ENCODE data around the gene SYDE1. TPM values are rescaled to one million over a fixed set of nuclear protein-coding genes. Genes with fewer than 3 reads are reported as not detected.
"Not testable (repeated sequence)": the region's sequence is repeated elsewhere in the genome, so short reads cannot be mapped to it uniquely, and the experiment has no call there.

The SYDE1 gene
- total RNA-seq (1 to 10 TPM in 2 of 5 experiments, under 1 TPM in 2, not detected in 1; 0.41 to 2.1 (median 1.2) TPM), polyA plus RNA-seq (under 1 TPM; 0.12 to 0.15 TPM), total RNA-seq (1.1 reads per million)

GRCh38 chr19:15107061-15108010, at the start of gene SYDE1:
SYDE1 (plus strand) TSS chr19:15107401; CDS start chr19:15107434, 33 bp downstream.
- Histone ChIP-seq H3K9me3 (ENCODE audit: control insufficient read depth in 2 of 3, low read length in 3 of 3) (peaks cover 0 to 18% (median 3%) of the 10 kb centered on the region in 3 experiments), H3K27me3 (ENCODE audit: control insufficient read depth in 2 of 2, insufficient read depth in 2 of 2, low read length in 2 of 2) (no peaks in the 10 kb centered on the region), H3K27ac (ENCODE audit: low read depth, low read length) (no peak within 1 kb of the TSS), H3K4me3 (ENCODE audit: low read length) (peak within 1 kb of the TSS; percentile 27), H3K4me1 (ENCODE audit: control insufficient read depth in 2 of 2, insufficient read depth in 2 of 2, low read length in 2 of 2) (peaks cover 0 to 6% of the 10 kb centered on the region in 2 donors), H3K36me3 (ENCODE audit: control insufficient read depth in 2 of 3, insufficient read depth in 3 of 3, low read length in 3 of 3) (no peaks in the 10 kb centered on the region)
- H3K27me3 Mint-ChIP-seq, result peaks cover 0 to 22% (median 15%) of the 10 kb centered on the region in 5 donors
- ATAC-seq, result no peak
- peaks cover 4 to 31% (median 16%) of the 10 kb centered on the region in 11 donors for H3K9me3 Mint-ChIP-seq
- intact Hi-C loops (cut with micrococcal nuclease), result no loop called here
- DNase-seq, result peak in 1 of 9 donors; percentile 50
- H3K4me1 Mint-ChIP-seq, result peaks cover 6 to 21% (median 17%) of the 10 kb centered on the region in 7 donors
- peak within 1 kb of the TSS; percentile 67 to 86 (median 77) for H3K4me3 Mint-ChIP-seq
- H3K36me3 Mint-ChIP-seq, result peaks cover 5 to 18% (median 7%) of the 10 kb centered on the region in 5 donors
- CTCF ChIA-PET, result no interaction called here
- H3K27ac Mint-ChIP-seq, result peak within 1 kb of the TSS in 7 of 9 donors; percentile 1 to 75 (median 52)
- POLR2A ChIA-PET, result no interaction called here

- intact Hi-C loops (cut with micrococcal nuclease), result no loop called here
- CTCF ChIA-PET, result no interaction called here
- H3K27me3 Mint-ChIP-seq, result peaks cover 7 to 54% (median 50%) of the 10 kb centered on the region in 5 donors
Measured at GRCh38 chr19:15062036-15062435, 45.2 kb upstream of the SYDE1 start.

DNA sequence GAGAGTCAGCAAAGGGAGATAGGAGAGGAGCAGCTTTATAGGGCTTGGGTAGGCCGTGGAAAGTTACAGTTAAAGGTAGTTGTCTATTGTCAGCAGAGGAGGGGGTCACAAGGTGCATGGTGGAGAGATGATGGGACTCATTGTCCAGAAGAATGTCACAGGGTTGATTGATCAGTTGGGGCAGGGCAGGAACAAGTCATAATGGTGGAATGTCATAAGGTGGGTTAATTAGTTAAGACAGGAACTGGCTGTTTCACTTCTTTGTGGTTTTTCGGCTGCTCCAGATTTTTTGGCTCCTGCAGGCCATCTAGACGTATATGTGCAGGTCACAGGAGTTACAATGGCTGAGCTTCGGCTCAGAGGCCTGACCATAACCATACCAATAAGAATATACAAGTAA, 36.8 kb upstream of the SYDE1 start:
- H3K9me3 Mint-ChIP-seq; ATAC-seq; CTCF ChIA-PET; H3K36me3 ChIP-seq (ENCODE audit: control insufficient read depth in 2 of 3, insufficient read depth in 3 of 3, low read length in 3 of 3); intact Hi-C loops (cut with micrococcal nuclease); H3K4me1 Mint-ChIP-seq; POLR2A ChIA-PET; H3K9me3 ChIP-seq (ENCODE audit: control insufficient read depth in 2 of 3, low read length in 3 of 3); H3K27me3 ChIP-seq (ENCODE audit: control insufficient read depth in 2 of 2, insufficient read depth in 2 of 2, low read length in 2 of 2); H3K4me1 ChIP-seq (ENCODE audit: control insufficient read depth in 2 of 2, insufficient read depth in 2 of 2, low read length in 2 of 2); DNase-seq; H3K27ac Mint-ChIP-seq; H3K4me3 ChIP-seq (ENCODE audit: low read length); H3K27ac ChIP-seq (ENCODE audit: low read depth, low read length); H3K4me3 Mint-ChIP-seq; H3K36me3 Mint-ChIP-seq: not testable (repeated sequence)
- H3K27me3 Mint-ChIP-seq, result peaks cover 5 to 17% (median 13%) of the 10 kb centered on the region in 5 donors

More at GRCh38 chr19:15062036-15062435, 45.2 kb upstream of the SYDE1 start:
- no peaks in the 10 kb centered on the region for H3K9me3 ChIP-seq (ENCODE audit: control insufficient read depth in 2 of 3, low read length in 3 of 3)
- Mint-ChIP-seq H3K9me3 (peaks cover 1 to 16% (median 7%) of the 10 kb centered on the region in 11 donors), H3K36me3 (peaks cover 0 to 6% (median 0%) of the 10 kb centered on the region in 5 donors), H3K27ac (no peak overlapping the region), H3K4me1 (no peaks in the 10 kb centered on the region), H3K4me3 (no peak overlapping the region)
- H3K27me3 ChIP-seq (ENCODE audit: control insufficient read depth in 2 of 2, insufficient read depth in 2 of 2, low read length in 2 of 2), result no peaks in the 10 kb centered on the region
- H3K36me3 ChIP-seq (ENCODE audit: control insufficient read depth in 2 of 3, insufficient read depth in 3 of 3, low read length in 3 of 3), result no peaks in the 10 kb centered on the region
- H3K27ac ChIP-seq (ENCODE audit: low read depth, low read length), result no peak overlapping the region
- DNase-seq (no peak), ATAC-seq (no peak)
- H3K4me3 ChIP-seq (ENCODE audit: low read length), result no peak overlapping the region
- H3K4me1 ChIP-seq (ENCODE audit: control insufficient read depth in 2 of 2, insufficient read depth in 2 of 2, low read length in 2 of 2), result no peaks in the 10 kb centered on the region
- POLR2A ChIA-PET, result no interaction called here

- Histone ChIP-seq H3K4me3 (ENCODE audit: low read length) (no peak overlapping the region), H3K4me1 (ENCODE audit: control insufficient read depth in 2 of 2, insufficient read depth in 2 of 2, low read length in 2 of 2) (no peaks in the 10 kb centered on the region), H3K27ac (ENCODE audit: low read depth, low read length) (no peak overlapping the region), H3K36me3 (ENCODE audit: control insufficient read depth in 2 of 3, insufficient read depth in 3 of 3, low read length in 3 of 3) (no peaks in the 10 kb centered on the region), H3K9me3 (ENCODE audit: control insufficient read depth in 2 of 3, low read length in 3 of 3) (no peaks in the 10 kb centered on the region), H3K27me3 (ENCODE audit: control insufficient read depth in 2 of 2, insufficient read depth in 2 of 2, low read length in 2 of 2) (no peaks in the 10 kb centered on the region)
- H3K4me1 Mint-ChIP-seq, result no peaks in the 10 kb centered on the region
- intact Hi-C loops (cut with micrococcal nuclease), result no loop called here
- peaks cover 0 to 9% (median 2%) of the 10 kb centered on the region in 5 donors for H3K27me3 Mint-ChIP-seq
- ATAC-seq (no peak), DNase-seq (no peak)
- CTCF ChIA-PET, result no interaction called here
- POLR2A ChIA-PET, result no interaction called here
- no peaks in the 10 kb centered on the region for H3K9me3 Mint-ChIP-seq
- no peaks in the 10 kb centered on the region for H3K36me3 Mint-ChIP-seq
- no peak overlapping the region for H3K4me3 Mint-ChIP-seq
- H3K27ac Mint-ChIP-seq, result no peak overlapping the region
Measured at GRCh38 chr19:15072930-15073647, 34.1 kb upstream of the SYDE1 start.

GRCh38 chr19:15074371-15074770, 32.8 kb upstream of the SYDE1 start:
- POLR2A ChIA-PET, result no interaction called here
- Histone ChIP-seq H3K27me3 (ENCODE audit: control insufficient read depth in 2 of 2, insufficient read depth in 2 of 2, low read length in 2 of 2) (no peaks in the 10 kb centered on the region), H3K4me3 (ENCODE audit: low read length) (no peak overlapping the region), H3K27ac (ENCODE audit: low read depth, low read length) (no peak overlapping the region), H3K36me3 (ENCODE audit: control insufficient read depth in 2 of 3, insufficient read depth in 3 of 3, low read length in 3 of 3) (no peaks in the 10 kb centered on the region), H3K4me1 (ENCODE audit: control insufficient read depth in 2 of 2, insufficient read depth in 2 of 2, low read length in 2 of 2) (no peaks in the 10 kb centered on the region), H3K9me3 (ENCODE audit: control insufficient read depth in 2 of 3, low read length in 3 of 3) (no peaks in the 10 kb centered on the region)
- Mint-ChIP-seq H3K4me3 (no peak overlapping the region), H3K36me3 (no peaks in the 10 kb centered on the region), H3K27ac (no peak overlapping the region), H3K9me3 (no peaks in the 10 kb centered on the region), H3K27me3 (peaks cover 2 to 10% (median 4%) of the 10 kb centered on the region in 5 donors), H3K4me1 (no peaks in the 10 kb centered on the region)
- DNase-seq (no peak), ATAC-seq (no peak)
- intact Hi-C loops (cut with micrococcal nuclease), result no loop called here
- CTCF ChIA-PET, result interaction anchor here (0.9 kb wide), 1 partner anchor 14 kb away, joined by 3 read pairs; no protein-coding TSS in a partner anchor

DNA sequence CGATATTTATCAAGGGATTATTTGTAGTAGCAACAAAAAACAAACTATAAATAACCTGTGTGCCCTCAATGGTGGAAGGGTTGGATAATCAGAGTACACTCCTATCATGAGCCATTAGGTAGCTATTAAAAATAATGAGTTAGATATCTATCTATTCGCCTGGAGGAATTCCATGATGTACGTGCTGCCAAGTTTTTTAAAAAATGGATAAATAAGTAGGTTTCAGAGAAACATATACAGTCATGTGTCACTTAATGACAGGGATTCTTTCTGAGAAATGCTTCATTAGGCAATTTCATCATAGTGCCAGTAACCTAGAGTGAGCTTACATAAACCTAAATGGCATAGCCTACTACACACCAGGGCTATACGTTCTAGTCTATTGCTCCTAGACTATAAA, 31.4 kb upstream of the SYDE1 start:
- ChIA-PET CTCF (no interaction called here), POLR2A (no interaction called here)
- Mint-ChIP-seq H3K36me3 (no peaks in the 10 kb centered on the region), H3K27me3 (peaks cover 2 to 10% (median 10%) of the 10 kb centered on the region in 5 donors), H3K4me3 (no peak overlapping the region), H3K9me3 (no peaks in the 10 kb centered on the region), H3K4me1 (no peaks in the 10 kb centered on the region), H3K27ac (no peak overlapping the region)
- Histone ChIP-seq H3K4me3 (ENCODE audit: low read length) (no peak overlapping the region), H3K9me3 (ENCODE audit: control insufficient read depth in 2 of 3, low read length in 3 of 3) (no peaks in the 10 kb centered on the region), H3K27ac (ENCODE audit: low read depth, low read length) (no peak overlapping the region), H3K27me3 (ENCODE audit: control insufficient read depth in 2 of 2, insufficient read depth in 2 of 2, low read length in 2 of 2) (no peaks in the 10 kb centered on the region), H3K4me1 (ENCODE audit: control insufficient read depth in 2 of 2, insufficient read depth in 2 of 2, low read length in 2 of 2) (no peaks in the 10 kb centered on the region), H3K36me3 (ENCODE audit: control insufficient read depth in 2 of 3, insufficient read depth in 3 of 3, low read length in 3 of 3) (no peaks in the 10 kb centered on the region)
- intact Hi-C loops (cut with micrococcal nuclease), result no loop called here
- no peak for DNase-seq
- no peak for ATAC-seq

Measured in naive thymus-derived CD4-positive, alpha-beta T cell (primary cell).